WTC11 (cell line): ENCODE data around the gene RMND5B. TPM values are rescaled to one million over a fixed set of nuclear protein-coding genes. Genes with fewer than 3 reads are reported as not detected.

Experiments
- ATAC-seq: fragments of 200-7000 bp; cut with Tn5 transposase; 2 replicates; pipeline ENCODE4 v1.10.0; 2021; ENCODE audit warnings: mild to moderate bottlenecking, moderate library complexity
- CTCF ChIA-PET: fragments of 300-600 bp; sonication (Branson Sonifier 250); formaldehyde crosslinking; loops from one replicate; lab custom pipeline; 2021; ENCODE audit warnings: antibody characterized with exemption; lab: Charles Lee
- POLR2A ChIA-PET: fragments of 350-600 bp; sonication (Branson Sonifier 250); formaldehyde crosslinking; loops from one replicate; lab custom pipeline; 2021; ENCODE audit warnings: antibody characterized with exemption; lab: Charles Lee
- DNase-seq: peaks from one replicate; pipeline ENCODE4 v3.0.0; 2021; ENCODE audit warnings: low spot score
- H3K27ac Mint-ChIP-seq: 2 replicates; pipeline ENCODE4 v1.8.0; 2021; ENCODE audit warnings: mixed read lengths
- H3K27me3 Mint-ChIP-seq: 2 replicates; pipeline ENCODE4 v1.8.0; 2021; ENCODE audit warnings: low read depth, mild to moderate bottlenecking, moderate library complexity, mixed read lengths
- H3K36me3 Mint-ChIP-seq: 2 replicates; pipeline ENCODE4 v1.8.0; 2021; ENCODE audit warnings: mixed read lengths
- H3K4me1 Mint-ChIP-seq: 2 replicates; pipeline ENCODE4 v1.8.0; 2022; ENCODE audit warnings: mixed read lengths
- H3K4me3 Mint-ChIP-seq: 2 replicates; pipeline ENCODE4 v1.8.0; 2021; ENCODE audit warnings: mild to moderate bottlenecking, moderate library complexity, mixed read lengths
- H3K9me3 Mint-ChIP-seq: 2 replicates; pipeline ENCODE4 v1.8.0; 2021; ENCODE audit warnings: mixed read lengths
- CREB1 ChIP-seq: sonication (generic); formaldehyde crosslinking; IDR thresholded peaks from 2 replicates; pipeline ENCODE4 v1.8.0; 2023; ENCODE audit warnings: mild to moderate bottlenecking, missing genetic modification reagents
- CREM ChIP-seq: sonication (generic); formaldehyde crosslinking; IDR thresholded peaks from 2 replicates; pipeline ENCODE4 v1.8.1; 2022; ENCODE audit warnings: mild to moderate bottlenecking, missing genetic modification reagents, moderate library complexity
- EMX1 ChIP-seq: fragments of 250-450 bp; sonication (Bioruptor Pico); IDR thresholded peaks from 2 replicates; pipeline ENCODE4 v1.8.0; 2021; ENCODE audit warnings: mild to moderate bottlenecking
- ETV6 ChIP-seq: sonication (generic); formaldehyde crosslinking; IDR thresholded peaks from 2 replicates; pipeline ENCODE4 v1.8.1; 2022; ENCODE audit warnings: mild to moderate bottlenecking, missing genetic modification reagents
- JUN ChIP-seq: sonication (generic); formaldehyde crosslinking; IDR thresholded peaks from 2 replicates; pipeline ENCODE4 v1.8.0; 2023; ENCODE audit warnings: mild to moderate bottlenecking, missing genetic modification reagents
- KAT7 ChIP-seq: sonication (generic); formaldehyde crosslinking; IDR thresholded peaks from 2 replicates; pipeline ENCODE4 v1.8.1; 2023; ENCODE audit warnings: missing genetic modification reagents, mild to moderate bottlenecking, borderline replicate concordance
- MYBL2 ChIP-seq: sonication (generic); formaldehyde crosslinking; IDR thresholded peaks from 2 replicates; pipeline ENCODE4 v1.8.1; 2023; ENCODE audit warnings: mild to moderate bottlenecking, moderate library complexity, missing genetic modification reagents
- OVOL2 ChIP-seq: fragments of 250-450 bp; sonication (Bioruptor Pico); IDR thresholded peaks from 2 replicates; pipeline ENCODE4 v1.9.0; 2021; ENCODE audit warnings: mild to moderate bottlenecking, borderline replicate concordance
- RELA ChIP-seq: sonication (generic); formaldehyde crosslinking; IDR thresholded peaks from 2 replicates; pipeline ENCODE4 v1.8.1; 2022; ENCODE audit warnings: missing genetic modification reagents, mild to moderate bottlenecking, borderline replicate concordance
- ZNF232 ChIP-seq: sonication (generic); formaldehyde crosslinking; IDR thresholded peaks from 2 replicates; pipeline ENCODE4 v1.8.0; 2022; ENCODE audit warnings: mild to moderate bottlenecking, missing genetic modification reagents
- ZNF263 ChIP-seq: sonication (generic); formaldehyde crosslinking; IDR thresholded peaks from 2 replicates; pipeline ENCODE4 v1.8.1; 2022; ENCODE audit warnings: low read depth, mild to moderate bottlenecking, moderate library complexity, missing genetic modification reagents
- ZNF416 ChIP-seq: fragments of 250-450 bp; sonication (Bioruptor Pico); IDR thresholded peaks from 2 replicates; pipeline ENCODE4 v1.9.0; 2021; ENCODE audit warnings: mild to moderate bottlenecking, inconsistent platforms
- ZNF671 ChIP-seq: fragments of 250-450 bp; sonication (Bioruptor Pico); IDR thresholded peaks from 2 replicates; pipeline ENCODE4 v1.8.0; 2021; ENCODE audit warnings: mild to moderate bottlenecking
- total RNA-seq: library from RNA; stranded (reverse); gene quantifications from 3 replicates; pipeline ENCODE4 v1.2.3, GENCODE V29; 2021
- TF ChIP-seq, protein P1 (sequence below): sonication (generic); formaldehyde crosslinking; IDR thresholded peaks from 2 replicates; pipeline ENCODE4 v1.8.1; 2023; ENCODE audit warnings: mild to moderate bottlenecking, missing genetic modification reagents, moderate library complexity
- TF ChIP-seq, protein P2 (sequence below): sonication (generic); formaldehyde crosslinking; IDR thresholded peaks from 2 replicates; pipeline ENCODE4 v1.8.0; 2022; ENCODE audit warnings: mild to moderate bottlenecking, missing genetic modification reagents
- TF ChIP-seq, protein P3 (sequence below): fragments of 250-450 bp; sonication (Bioruptor Pico); IDR thresholded peaks from 2 replicates; pipeline ENCODE4 v1.9.0; 2021; ENCODE audit warnings: mild to moderate bottlenecking, borderline replicate concordance
- TF ChIP-seq, protein P4 (sequence below): sonication (generic); formaldehyde crosslinking; IDR thresholded peaks from 2 replicates; pipeline ENCODE4 v1.8.1; 2022; ENCODE audit warnings: missing genetic modification reagents, borderline replicate concordance
- TF ChIP-seq, protein P5 (sequence below): sonication (generic); formaldehyde crosslinking; IDR thresholded peaks from 2 replicates; pipeline ENCODE4 v1.8.1; 2023; ENCODE audit warnings: mild to moderate bottlenecking, moderate library complexity, missing genetic modification reagents
- TF ChIP-seq, protein P6 (sequence below): sonication (generic); formaldehyde crosslinking; IDR thresholded peaks from 2 replicates; pipeline ENCODE4 v1.8.0; 2022; ENCODE audit warnings: mild to moderate bottlenecking, missing genetic modification reagents

RMND5B gene
- total RNA-seq, 1 experiment from 2014 or later = 93.3 TPM

DNA sequence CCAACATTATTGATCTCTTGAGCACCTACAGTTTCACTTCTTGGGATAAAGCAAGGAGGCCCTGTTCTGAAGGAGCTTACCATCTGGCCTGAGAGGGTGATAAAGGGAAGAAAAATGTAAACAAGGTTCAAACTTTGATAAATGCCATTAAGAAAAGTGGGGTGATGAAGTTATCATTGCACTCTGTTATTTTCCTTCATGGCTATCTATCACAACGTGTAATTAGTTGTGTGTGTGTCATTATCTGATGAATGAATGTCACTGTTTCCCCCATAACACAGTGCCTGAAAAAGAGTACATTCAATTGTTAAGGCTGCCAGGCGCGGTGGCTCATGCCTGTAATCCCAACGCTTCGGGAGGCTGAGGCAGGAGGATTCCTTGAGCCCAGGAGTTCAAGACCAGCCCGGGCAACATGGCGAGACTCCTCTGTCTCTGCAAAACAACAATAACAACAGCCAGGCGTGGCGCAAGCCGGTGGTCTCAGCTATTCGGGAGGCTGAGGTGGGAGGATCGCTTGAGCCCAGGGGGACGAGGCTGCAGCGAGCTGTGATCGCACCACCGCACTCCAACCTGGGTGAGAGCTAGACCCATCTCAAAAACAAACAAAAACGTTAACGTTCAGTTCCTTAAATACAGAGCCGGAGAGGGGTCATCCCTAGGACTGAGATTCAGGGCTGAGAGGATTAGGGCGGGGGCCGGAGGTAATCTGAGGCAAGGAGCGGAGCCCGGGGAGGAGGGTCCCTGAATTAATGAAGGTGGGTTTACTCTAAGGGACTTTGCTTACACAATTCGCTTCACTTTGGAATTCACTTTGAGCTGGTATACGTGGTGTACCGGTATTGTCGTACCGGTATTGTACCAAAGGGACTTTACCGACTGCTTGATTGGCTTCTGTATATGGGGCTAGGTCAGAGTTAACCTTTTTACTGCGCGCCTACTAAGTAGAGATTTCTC lies 22.0 kb downstream of the RMND5B start (continued):
- TF ChIP-seq, protein P1, sequence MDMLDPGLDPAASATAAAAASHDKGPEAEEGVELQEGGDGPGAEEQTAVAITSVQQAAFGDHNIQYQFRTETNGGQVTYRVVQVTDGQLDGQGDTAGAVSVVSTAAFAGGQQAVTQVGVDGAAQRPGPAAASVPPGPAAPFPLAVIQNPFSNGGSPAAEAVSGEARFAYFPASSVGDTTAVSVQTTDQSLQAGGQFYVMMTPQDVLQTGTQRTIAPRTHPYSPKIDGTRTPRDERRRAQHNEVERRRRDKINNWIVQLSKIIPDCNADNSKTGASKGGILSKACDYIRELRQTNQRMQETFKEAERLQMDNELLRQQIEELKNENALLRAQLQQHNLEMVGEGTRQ (CRISPR knock-in tag) = no peak
- TF ChIP-seq JUN (no peak), ZNF671 (CRISPR knock-in tag) (0 out of 2 replicates have a peak, but pooled peaks have one; percentile 5)

DNA sequence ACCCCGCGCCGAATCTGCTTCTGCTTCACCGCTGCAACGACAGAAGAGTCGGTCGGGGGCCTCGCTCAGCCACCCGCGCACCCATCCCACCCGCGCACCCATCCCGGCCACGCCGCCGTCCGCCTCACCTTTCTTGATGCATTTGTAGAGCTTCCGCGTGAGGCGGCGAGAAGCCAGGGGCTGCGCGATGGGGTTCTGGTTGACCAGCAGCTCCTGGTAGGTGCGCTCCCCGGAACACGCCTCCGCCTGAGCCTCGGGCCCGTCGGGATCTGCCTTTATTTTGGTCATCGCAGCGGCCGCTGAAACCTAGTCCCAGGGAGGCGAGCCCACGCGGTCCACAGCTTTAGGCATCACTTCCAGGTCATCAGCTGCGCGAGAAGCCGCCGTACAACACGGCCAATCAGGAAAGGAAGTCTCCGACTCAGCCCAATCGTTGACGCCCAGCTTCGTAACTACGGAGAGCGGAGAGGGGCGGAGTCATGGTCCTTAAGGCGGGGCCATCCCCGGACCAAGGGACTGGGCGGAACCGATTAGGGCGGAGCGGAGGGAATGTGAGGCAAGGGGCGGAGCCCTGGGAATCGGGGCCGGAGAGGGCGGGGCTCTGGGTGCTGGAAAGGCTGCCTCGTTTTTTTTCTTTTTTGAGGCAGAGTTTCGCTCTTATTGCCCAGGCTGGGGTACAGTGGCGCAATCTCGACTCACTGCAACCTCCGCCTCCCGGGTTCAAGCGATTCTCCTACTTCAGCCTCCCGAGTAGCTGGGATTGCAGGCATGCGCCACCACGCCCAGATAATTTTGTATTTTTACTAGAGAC lies 22.9 kb downstream of the RMND5B start, which contains the start of gene NHP2:
Gene NHP2, minus strand, starts transcription at position 356 of the 811 bp plus-strand sequence. Its CDS starts 68 bp downstream, at position 288.
- peak; percentile 96 for ATAC-seq
- Mint-ChIP-seq H3K36me3 (peaks cover 33% of the 10 kb centered on the region), H3K27me3 (no peaks in the 10 kb centered on the region), H3K4me1 (peaks cover 13% of the 10 kb centered on the region), H3K9me3 (no peaks in the 10 kb centered on the region), H3K4me3 (peak within 1 kb of the TSS; percentile 94), H3K27ac (peak within 1 kb of the TSS; percentile 94)
- POLR2A ChIA-PET = interaction anchor here (0.6 to 1.4 kb wide), 10 partner anchors 18 to 78 kb away, joined by 3 to 11 read pairs (median 5); partner anchors contain the start of gene HNRNPAB
- peak; percentile 99 for DNase-seq
- CTCF ChIA-PET = interaction anchor here (0.6 to 10.7 kb wide), 13 partner anchors 10 to 86 kb away, joined by 3 to 131 read pairs (median 4); partner anchors contain the start of gene HNRNPAB
- TF ChIP-seq ETV6 = peak; percentile 42; the same call in 1 of the 2 replicates
- TF ChIP-seq MYBL2 = peak; percentile 82; the same call in 1 of the 2 replicates
- TF ChIP-seq ZNF263 (CRISPR knock-in tag) = no peak
- TF ChIP-seq, protein P2, sequence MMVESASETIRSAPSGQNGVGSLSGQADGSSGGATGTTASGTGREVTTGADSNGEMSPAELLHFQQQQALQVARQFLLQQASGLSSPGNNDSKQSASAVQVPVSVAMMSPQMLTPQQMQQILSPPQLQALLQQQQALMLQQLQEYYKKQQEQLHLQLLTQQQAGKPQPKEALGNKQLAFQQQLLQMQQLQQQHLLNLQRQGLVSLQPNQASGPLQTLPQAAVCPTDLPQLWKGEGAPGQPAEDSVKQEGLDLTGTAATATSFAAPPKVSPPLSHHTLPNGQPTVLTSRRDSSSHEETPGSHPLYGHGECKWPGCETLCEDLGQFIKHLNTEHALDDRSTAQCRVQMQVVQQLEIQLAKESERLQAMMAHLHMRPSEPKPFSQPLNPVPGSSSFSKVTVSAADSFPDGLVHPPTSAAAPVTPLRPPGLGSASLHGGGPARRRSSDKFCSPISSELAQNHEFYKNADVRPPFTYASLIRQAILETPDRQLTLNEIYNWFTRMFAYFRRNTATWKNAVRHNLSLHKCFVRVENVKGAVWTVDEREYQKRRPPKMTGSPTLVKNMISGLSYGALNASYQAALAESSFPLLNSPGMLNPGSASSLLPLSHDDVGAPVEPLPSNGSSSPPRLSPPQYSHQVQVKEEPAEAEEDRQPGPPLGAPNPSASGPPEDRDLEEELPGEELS (CRISPR knock-in tag) = peak; percentile 48; the same call in 1 of the 2 replicates
- TF ChIP-seq, protein P3, sequence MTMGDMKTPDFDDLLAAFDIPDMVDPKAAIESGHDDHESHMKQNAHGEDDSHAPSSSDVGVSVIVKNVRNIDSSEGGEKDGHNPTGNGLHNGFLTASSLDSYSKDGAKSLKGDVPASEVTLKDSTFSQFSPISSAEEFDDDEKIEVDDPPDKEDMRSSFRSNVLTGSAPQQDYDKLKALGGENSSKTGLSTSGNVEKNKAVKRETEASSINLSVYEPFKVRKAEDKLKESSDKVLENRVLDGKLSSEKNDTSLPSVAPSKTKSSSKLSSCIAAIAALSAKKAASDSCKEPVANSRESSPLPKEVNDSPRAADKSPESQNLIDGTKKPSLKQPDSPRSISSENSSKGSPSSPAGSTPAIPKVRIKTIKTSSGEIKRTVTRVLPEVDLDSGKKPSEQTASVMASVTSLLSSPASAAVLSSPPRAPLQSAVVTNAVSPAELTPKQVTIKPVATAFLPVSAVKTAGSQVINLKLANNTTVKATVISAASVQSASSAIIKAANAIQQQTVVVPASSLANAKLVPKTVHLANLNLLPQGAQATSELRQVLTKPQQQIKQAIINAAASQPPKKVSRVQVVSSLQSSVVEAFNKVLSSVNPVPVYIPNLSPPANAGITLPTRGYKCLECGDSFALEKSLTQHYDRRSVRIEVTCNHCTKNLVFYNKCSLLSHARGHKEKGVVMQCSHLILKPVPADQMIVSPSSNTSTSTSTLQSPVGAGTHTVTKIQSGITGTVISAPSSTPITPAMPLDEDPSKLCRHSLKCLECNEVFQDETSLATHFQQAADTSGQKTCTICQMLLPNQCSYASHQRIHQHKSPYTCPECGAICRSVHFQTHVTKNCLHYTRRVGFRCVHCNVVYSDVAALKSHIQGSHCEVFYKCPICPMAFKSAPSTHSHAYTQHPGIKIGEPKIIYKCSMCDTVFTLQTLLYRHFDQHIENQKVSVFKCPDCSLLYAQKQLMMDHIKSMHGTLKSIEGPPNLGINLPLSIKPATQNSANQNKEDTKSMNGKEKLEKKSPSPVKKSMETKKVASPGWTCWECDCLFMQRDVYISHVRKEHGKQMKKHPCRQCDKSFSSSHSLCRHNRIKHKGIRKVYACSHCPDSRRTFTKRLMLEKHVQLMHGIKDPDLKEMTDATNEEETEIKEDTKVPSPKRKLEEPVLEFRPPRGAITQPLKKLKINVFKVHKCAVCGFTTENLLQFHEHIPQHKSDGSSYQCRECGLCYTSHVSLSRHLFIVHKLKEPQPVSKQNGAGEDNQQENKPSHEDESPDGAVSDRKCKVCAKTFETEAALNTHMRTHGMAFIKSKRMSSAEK (CRISPR knock-in tag) = no peak
- TF ChIP-seq, protein P4, sequence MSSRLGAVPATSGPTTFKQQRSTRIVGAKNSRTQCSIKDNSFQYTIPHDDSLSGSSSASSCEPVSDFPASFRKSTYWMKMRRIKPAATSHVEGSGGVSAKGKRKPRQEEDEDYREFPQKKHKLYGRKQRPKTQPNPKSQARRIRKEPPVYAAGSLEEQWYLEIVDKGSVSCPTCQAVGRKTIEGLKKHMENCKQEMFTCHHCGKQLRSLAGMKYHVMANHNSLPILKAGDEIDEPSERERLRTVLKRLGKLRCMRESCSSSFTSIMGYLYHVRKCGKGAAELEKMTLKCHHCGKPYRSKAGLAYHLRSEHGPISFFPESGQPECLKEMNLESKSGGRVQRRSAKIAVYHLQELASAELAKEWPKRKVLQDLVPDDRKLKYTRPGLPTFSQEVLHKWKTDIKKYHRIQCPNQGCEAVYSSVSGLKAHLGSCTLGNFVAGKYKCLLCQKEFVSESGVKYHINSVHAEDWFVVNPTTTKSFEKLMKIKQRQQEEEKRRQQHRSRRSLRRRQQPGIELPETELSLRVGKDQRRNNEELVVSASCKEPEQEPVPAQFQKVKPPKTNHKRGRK = no peak
- TF ChIP-seq, protein P5, sequence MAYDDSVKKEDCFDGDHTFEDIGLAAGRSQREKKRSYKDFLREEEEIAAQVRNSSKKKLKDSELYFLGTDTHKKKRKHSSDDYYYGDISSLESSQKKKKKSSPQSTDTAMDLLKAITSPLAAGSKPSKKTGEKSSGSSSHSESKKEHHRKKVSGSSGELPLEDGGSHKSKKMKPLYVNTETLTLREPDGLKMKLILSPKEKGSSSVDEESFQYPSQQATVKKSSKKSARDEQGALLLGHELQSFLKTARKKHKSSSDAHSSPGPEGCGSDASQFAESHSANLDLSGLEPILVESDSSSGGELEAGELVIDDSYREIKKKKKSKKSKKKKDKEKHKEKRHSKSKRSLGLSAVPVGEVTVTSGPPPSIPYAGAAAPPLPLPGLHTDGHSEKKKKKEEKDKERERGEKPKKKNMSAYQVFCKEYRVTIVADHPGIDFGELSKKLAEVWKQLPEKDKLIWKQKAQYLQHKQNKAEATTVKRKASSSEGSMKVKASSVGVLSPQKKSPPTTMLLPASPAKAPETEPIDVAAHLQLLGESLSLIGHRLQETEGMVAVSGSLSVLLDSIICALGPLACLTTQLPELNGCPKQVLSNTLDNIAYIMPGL (CRISPR knock-in tag) = no peak
- TF ChIP-seq RELA (CRISPR knock-in tag) = no peak
- no peak for TF ChIP-seq ZNF232
- TF ChIP-seq EMX1 (CRISPR knock-in tag) = no peak
- no peak for TF ChIP-seq ZNF416
- TF ChIP-seq OVOL2 = no peak
- peak; percentile 95 for TF ChIP-seq CREM (CRISPR knock-in tag)
- TF ChIP-seq, protein P1 (CRISPR knock-in tag) = peak; percentile 51; the same call in 1 of the 2 replicates
- TF ChIP-seq ZNF671 (CRISPR knock-in tag) = no peak
- TF ChIP-seq CREB1 = no peak
- peak; percentile 44; the same call in 1 of the 2 replicates for TF ChIP-seq KAT7 (CRISPR knock-in tag)
- TF ChIP-seq, protein P6, sequence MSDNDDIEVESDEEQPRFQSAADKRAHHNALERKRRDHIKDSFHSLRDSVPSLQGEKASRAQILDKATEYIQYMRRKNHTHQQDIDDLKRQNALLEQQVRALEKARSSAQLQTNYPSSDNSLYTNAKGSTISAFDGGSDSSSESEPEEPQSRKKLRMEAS (CRISPR knock-in tag) = peak; percentile 93
